ENCODE results near the gene CSNK1E. TPM values are rescaled to one million over a fixed set of nuclear protein-coding genes. Genes with fewer than 3 reads are reported as not detected.
A peak's percentile ranks its signal among the peaks of the same experiment; 100 is the strongest.

Gene CSNK1E
- total RNA-seq, 1 donor from 2014 or later, result 246 TPM

GRCh38 chr22:38325587-38325986, 8.4 kb upstream of the CSNK1E start:
- Mint-ChIP-seq H3K36me3 (ENCODE audit: insufficient read depth) (no peaks in the 10 kb centered on the region), H3K4me3 (ENCODE audit: low read depth) (no peak overlapping the region), H3K4me1 (ENCODE audit: low read depth) (no peaks in the 10 kb centered on the region), H3K27me3 (peaks cover 18% of the 10 kb centered on the region), H3K27ac (no peak overlapping the region), H3K9me3 (ENCODE audit: low read depth) (no peaks in the 10 kb centered on the region)
- no peak for DNase-seq (ENCODE audit: low spot score, unreplicated experiment)
- no peak for TF ChIP-seq CTCF (IDR thresholded peaks at IDR 0.05; ENCODE audit: unreplicated experiment)

GRCh38 chr22:38320605-38321402, 3.6 kb upstream of the CSNK1E start:
- no peak for DNase-seq (ENCODE audit: low spot score, unreplicated experiment)
- H3K27ac Mint-ChIP-seq, result peak overlapping the region; percentile 86
- no peak overlapping the region for H3K4me3 Mint-ChIP-seq (ENCODE audit: low read depth)
- H3K4me1 Mint-ChIP-seq (ENCODE audit: low read depth), result peaks cover 11% of the 10 kb centered on the region
- peaks cover 6% of the 10 kb centered on the region for H3K27me3 Mint-ChIP-seq
- no peak for TF ChIP-seq CTCF (IDR thresholded peaks at IDR 0.05; ENCODE audit: unreplicated experiment)
- no peaks in the 10 kb centered on the region for H3K9me3 Mint-ChIP-seq (ENCODE audit: low read depth)
- H3K36me3 Mint-ChIP-seq (ENCODE audit: insufficient read depth), result no peaks in the 10 kb centered on the region

- Mint-ChIP-seq H3K27me3 (peaks cover 6% of the 10 kb centered on the region), H3K4me1 (ENCODE audit: low read depth) (peaks cover 25% of the 10 kb centered on the region), H3K27ac (peak overlapping the region; percentile 96), H3K36me3 (ENCODE audit: insufficient read depth) (no peaks in the 10 kb centered on the region), H3K4me3 (ENCODE audit: low read depth) (peak overlapping the region; percentile 47), H3K9me3 (ENCODE audit: low read depth) (no peaks in the 10 kb centered on the region)
- no peak for TF ChIP-seq CTCF (IDR thresholded peaks at IDR 0.05; ENCODE audit: unreplicated experiment)
- DNase-seq (ENCODE audit: low spot score, unreplicated experiment), result no peak
These were observed 1.9 kb upstream of the CSNK1E start for GRCh38 chr22:38318792-38319773.

- peak overlapping the region; percentile 73 for H3K4me3 Mint-ChIP-seq (ENCODE audit: low read depth)
- no peak for DNase-seq (ENCODE audit: low spot score, unreplicated experiment)
- H3K9me3 Mint-ChIP-seq (ENCODE audit: low read depth), result no peaks in the 10 kb centered on the region
- peaks cover 29% of the 10 kb centered on the region for H3K4me1 Mint-ChIP-seq (ENCODE audit: low read depth)
- no peak for TF ChIP-seq CTCF (IDR thresholded peaks at IDR 0.05; ENCODE audit: unreplicated experiment)
- peaks cover 1% of the 10 kb centered on the region for H3K36me3 Mint-ChIP-seq (ENCODE audit: insufficient read depth)
- H3K27ac Mint-ChIP-seq, result peak overlapping the region; percentile 96
- H3K27me3 Mint-ChIP-seq, result peaks cover 6% of the 10 kb centered on the region
These were observed 922 bp upstream of the CSNK1E start for GRCh38 chr22:38317995-38318715.

Measured in progenitor cell of endocrine pancreas (in vitro differentiated cells).